ENCODE measurements around the gene GABARAPL2.
"Not testable (repeated sequence)": the region's sequence is repeated elsewhere in the genome, so short reads cannot be mapped to it uniquely, and the experiment has no call there.

Gene GABARAPL2

DNA sequence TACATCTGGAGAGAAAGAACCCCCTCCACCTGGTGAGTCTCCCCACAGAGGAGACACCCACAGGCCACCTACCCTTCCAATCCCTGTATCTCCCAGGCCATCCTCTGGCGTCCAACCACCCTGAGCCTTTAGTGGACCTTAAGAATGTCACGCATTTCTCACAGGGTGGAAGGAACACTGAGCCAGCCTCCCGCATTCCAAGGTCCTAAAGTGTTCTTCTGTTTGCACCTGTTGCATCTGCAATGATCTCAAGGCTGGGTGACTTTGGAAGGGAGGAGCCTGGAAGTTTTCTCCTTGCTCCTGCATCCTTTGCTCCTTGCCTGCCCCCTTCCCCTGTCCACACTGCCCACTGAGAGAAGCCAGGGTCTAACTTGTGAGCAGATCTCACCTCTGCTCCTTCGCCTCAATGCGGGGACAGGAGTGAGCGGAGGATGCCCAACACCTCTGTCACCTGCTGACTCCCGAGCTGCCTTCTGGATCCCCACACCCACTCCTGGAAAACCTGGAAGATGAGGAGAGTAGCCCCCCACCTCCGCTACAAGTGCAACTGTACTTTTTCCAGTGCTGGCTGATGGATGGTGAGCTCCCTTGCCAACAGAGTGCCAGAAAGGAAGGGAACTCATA is 33.9 kb upstream of the GABARAPL2 start:
- DNase-seq (ENCODE audit: insufficient read length, low spot score): no peak
- no peak for FAIRE-seq
- TF ChIP-seq, protein P1, sequence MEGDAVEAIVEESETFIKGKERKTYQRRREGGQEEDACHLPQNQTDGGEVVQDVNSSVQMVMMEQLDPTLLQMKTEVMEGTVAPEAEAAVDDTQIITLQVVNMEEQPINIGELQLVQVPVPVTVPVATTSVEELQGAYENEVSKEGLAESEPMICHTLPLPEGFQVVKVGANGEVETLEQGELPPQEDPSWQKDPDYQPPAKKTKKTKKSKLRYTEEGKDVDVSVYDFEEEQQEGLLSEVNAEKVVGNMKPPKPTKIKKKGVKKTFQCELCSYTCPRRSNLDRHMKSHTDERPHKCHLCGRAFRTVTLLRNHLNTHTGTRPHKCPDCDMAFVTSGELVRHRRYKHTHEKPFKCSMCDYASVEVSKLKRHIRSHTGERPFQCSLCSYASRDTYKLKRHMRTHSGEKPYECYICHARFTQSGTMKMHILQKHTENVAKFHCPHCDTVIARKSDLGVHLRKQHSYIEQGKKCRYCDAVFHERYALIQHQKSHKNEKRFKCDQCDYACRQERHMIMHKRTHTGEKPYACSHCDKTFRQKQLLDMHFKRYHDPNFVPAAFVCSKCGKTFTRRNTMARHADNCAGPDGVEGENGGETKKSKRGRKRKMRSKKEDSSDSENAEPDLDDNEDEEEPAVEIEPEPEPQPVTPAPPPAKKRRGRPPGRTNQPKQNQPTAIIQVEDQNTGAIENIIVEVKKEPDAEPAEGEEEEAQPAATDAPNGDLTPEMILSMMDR (IDR thresholded peaks at IDR 0.05; ENCODE audit: insufficient read depth, missing control alignments): no peak

- FAIRE-seq (no peak), DNase-seq (ENCODE audit: insufficient read length, low spot score) (no peak)
- TF ChIP-seq, protein P1 (IDR thresholded peaks at IDR 0.05; ENCODE audit: insufficient read depth, missing control alignments): no peak
These were observed 33.4 kb upstream of the GABARAPL2 start for GRCh38 chr16:75532791-75533190.

- FAIRE-seq (no peak), DNase-seq (ENCODE audit: insufficient read length, low spot score) (no peak)
- TF ChIP-seq, protein P1 (IDR thresholded peaks at IDR 0.05; ENCODE audit: insufficient read depth, missing control alignments): no peak
These were observed 31.5 kb upstream of the GABARAPL2 start for GRCh38 chr16:75534560-75535205.

DNA sequence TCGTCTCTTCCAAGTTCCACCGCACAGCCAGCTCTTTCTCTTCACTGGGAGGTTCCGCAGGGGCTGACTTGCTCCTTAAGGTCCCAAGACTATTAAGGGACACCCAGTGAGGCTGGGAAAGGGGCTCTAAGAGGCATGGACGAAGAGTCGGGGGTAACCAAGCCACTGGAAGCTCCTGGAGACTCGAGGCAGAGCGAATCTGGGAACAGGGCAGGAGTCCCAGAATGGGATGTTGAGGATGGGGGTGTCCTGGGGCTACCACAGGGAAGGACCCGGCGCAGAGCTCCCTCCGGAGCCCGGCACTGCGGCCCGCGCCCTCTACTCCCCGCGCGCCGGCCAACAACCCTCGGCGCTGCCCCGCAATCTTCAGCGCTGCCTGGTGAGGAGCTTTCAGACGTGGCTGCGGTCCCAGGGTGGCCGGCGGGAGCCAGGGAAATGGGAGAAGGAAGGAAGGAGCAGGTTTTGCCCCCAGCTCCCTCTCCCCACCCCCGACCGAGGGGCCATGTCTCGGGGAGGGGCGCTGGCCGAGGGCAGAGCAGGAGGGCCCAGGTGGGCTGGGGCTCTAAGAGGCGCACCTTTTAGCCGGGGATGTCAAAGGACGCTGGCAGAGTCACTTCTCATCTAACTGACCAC is 30.9 kb upstream of the GABARAPL2 start:
- TF ChIP-seq, protein P1 (IDR thresholded peaks at IDR 0.05; ENCODE audit: insufficient read depth, missing control alignments): no peak
- FAIRE-seq: no peak
- no peak for DNase-seq (ENCODE audit: insufficient read length, low spot score)

DNA sequence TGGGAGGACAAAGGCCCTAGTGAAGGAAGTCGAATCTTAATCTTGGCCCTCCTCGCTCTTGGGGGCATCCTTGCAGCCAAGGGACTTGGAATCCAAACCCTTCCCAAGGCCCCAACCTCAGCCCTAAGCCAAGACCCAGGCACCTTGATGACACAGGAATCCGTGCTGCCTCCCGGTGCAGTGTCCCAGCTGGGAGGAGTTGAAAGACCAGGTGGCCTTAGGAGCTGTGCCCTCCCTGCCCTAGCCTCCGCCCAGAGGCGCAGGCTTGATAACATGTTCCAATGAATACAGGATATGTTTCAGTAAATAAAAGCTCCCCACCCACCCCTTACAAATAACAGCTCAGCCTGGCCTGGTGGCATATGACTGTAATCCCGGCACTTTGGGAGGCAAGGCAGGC is 30.3 kb upstream of the GABARAPL2 start, which contains the start of gene CHST5:
Gene CHST5, minus strand, starts transcription at position 208 of the 400 bp plus-strand sequence. CDS start 5,724 bp downstream, outside the sequence.
- no peak for DNase-seq (ENCODE audit: insufficient read length, low spot score)
- TF ChIP-seq, protein P1 (IDR thresholded peaks at IDR 0.05; ENCODE audit: insufficient read depth, missing control alignments): no peak
- FAIRE-seq: no peak

GRCh38 chr16:75537776-75538175 is 28.4 kb upstream of the GABARAPL2 start:
- FAIRE-seq: no peak

GRCh38 chr16:75538882-75539565 is 27.2 kb upstream of the GABARAPL2 start:
- not testable (repeated sequence) for DNase-seq (ENCODE audit: insufficient read length, low spot score); FAIRE-seq

More at GRCh38 chr16:75537776-75538175, 28.4 kb upstream of the GABARAPL2 start:
- TF ChIP-seq, protein P1 (IDR thresholded peaks at IDR 0.05; ENCODE audit: insufficient read depth, missing control alignments): no peak
- no peak for DNase-seq (ENCODE audit: insufficient read length, low spot score)
